Lung (tissue), 12 donors: ENCODE data around the gene CSTPP1. TPM values are rescaled to one million over a fixed set of nuclear protein-coding genes. Genes with fewer than 3 reads are reported as not detected.
"Not testable (repeated sequence)": the region's sequence is repeated elsewhere in the genome, so short reads cannot be mapped to it uniquely, and the experiment has no call there.

Experiments used
- ATAC-seq: fragments of 200-7000 bp; cut with Tn5 transposase; one replicate; pipeline ENCODE4 v1.9.1; 2020; ENCODE audit warnings: moderate number of reproducible peaks; ENCODE audit not compliant: insufficient read depth, low FRiP score
- DNase-seq, 3 donors: peaks; one replicate each; pipeline ENCODE4 v3.0.0-alpha.2; 2013 to 2017
- H3K27ac ChIP-seq, 2 donors: one replicate each; pipeline ENCODE4 v1.5.1; 2013; ENCODE audit warnings: mild to moderate bottlenecking in 2 of 2, moderate library complexity in 2 of 2, control low read depth in 1 of 2, inconsistent platforms in 1 of 2, low read depth in 1 of 2, low read length in 1 of 2
- H3K27me3 ChIP-seq, 3 donors: one replicate each; pipeline ENCODE4 v1.5.1; 2013; ENCODE audit warnings: low read length in 2 of 3; ENCODE audit not compliant: control insufficient read depth in 3 of 3, insufficient read depth in 3 of 3
- H3K36me3 ChIP-seq, 4 donors: one replicate each; pipeline ENCODE4 v1.5.1; 2013; ENCODE audit warnings: low read length in 4 of 4, mild to moderate bottlenecking in 1 of 4, moderate library complexity in 1 of 4; ENCODE audit not compliant: control insufficient read depth in 4 of 4, insufficient read depth in 4 of 4
- H3K4me1 ChIP-seq, 5 donors: one replicate each; pipeline ENCODE4 v1.5.1; 2013; ENCODE audit warnings: low read length in 5 of 5, mild to moderate bottlenecking in 2 of 5, moderate library complexity in 1 of 5; ENCODE audit not compliant: control insufficient read depth in 5 of 5, insufficient read depth in 5 of 5
- H3K4me3 ChIP-seq: one replicate; pipeline ENCODE4 v1.5.1; 2013; ENCODE audit warnings: mild to moderate bottlenecking, control low read depth, moderate library complexity
- H3K9ac ChIP-seq, 2 donors: one replicate each; pipeline ENCODE4 v1.5.1; 2013; ENCODE audit warnings: low read length in 2 of 2, control low read depth in 1 of 2; ENCODE audit not compliant: insufficient read depth in 1 of 2
- H3K9me3 ChIP-seq, 4 donors: one replicate each; pipeline ENCODE4 v1.5.1; 2013; ENCODE audit warnings: low read length in 3 of 4, mild to moderate bottlenecking in 1 of 4, moderate library complexity in 1 of 4; ENCODE audit not compliant: control insufficient read depth in 4 of 4, insufficient read depth in 3 of 4
- CTCF ChIP-seq: IDR thresholded peaks from 2 replicates; pipeline ENCODE4 v1.5.1; 2012; ENCODE audit warnings: mild to moderate bottlenecking; ENCODE audit errors: control extremely low read depth, extremely low read depth
- WGBS, 2 donors: extraction: QIAGEN DNeasy Blood & Tissue Kit; methylation state at CpG; one replicate each; pipeline ENCODE4 v1.1.7; 2013; 5-methylcytosine and 5-hydroxymethylcytosine counted together
- polyA plus RNA-seq, 2 donors: library from polyadenylated mRNA; stranded (reverse); fragments of 200-250 nt; gene quantifications; one replicate each; pipeline ENCODE4 v1.2.1, GENCODE V29; 2013
- total RNA-seq, 2 donors: library from RNA; depleted of rRNA in 1 of 2; stranded (reverse); fragments of >200 nt in 1 of 2; gene quantifications; one replicate each; pipeline ENCODE4 v1.2.1, GENCODE V29; 2014 to 2021
- donor health status: control.
- donor health status: control.
- donor health status: Bipolar disorder and iron deficiency.
- donor health status: healthy.
- donor health status: DM: yes; HTN: yes; CAD: no.

The CSTPP1 gene
- total and polyA plus RNA-seq, 4 donors, result 26.0 to 45.8 (median 34.4) TPM

- peak in 2 of 3 donors; percentile 60 to 72 for DNase-seq
These were observed 251.7 kb downstream of the CSTPP1 start for GRCh38 chr11:47188259-47188658.

GRCh38 chr11:47189100-47189834, 252.7 kb downstream of the CSTPP1 start:
- Histone ChIP-seq H3K27me3 (no peaks in the 10 kb centered on the region), H3K9ac (no peak overlapping the region), H3K4me1 (peaks cover 4 to 29% (median 5%) of the 10 kb centered on the region in 5 donors), H3K4me3 (no peak overlapping the region), H3K9me3 (no peaks in the 10 kb centered on the region), H3K36me3 (no peaks in the 10 kb centered on the region), H3K27ac (peak overlapping the region; percentile 59 to 60)
- 60 to 75% methylated on average over 11 of the region's 11 CpGs for WGBS, 2 donors
- DNase-seq, result peak; percentile 32 to 66 (median 47)
- ATAC-seq, result peak; percentile 16
- TF ChIP-seq CTCF, result no peak

More at GRCh38 chr11:47188259-47188658, 251.7 kb downstream of the CSTPP1 start:
- Histone ChIP-seq H3K9me3 (no peaks in the 10 kb centered on the region), H3K27me3 (no peaks in the 10 kb centered on the region), H3K9ac (no peak overlapping the region), H3K36me3 (no peaks in the 10 kb centered on the region), H3K27ac (peak overlapping the region in 1 of 2 donors; percentile 98), H3K4me3 (no peak overlapping the region), H3K4me1 (peaks cover 4 to 29% (median 5%) of the 10 kb centered on the region in 5 donors)
- WGBS, 2 donors, result 91 to 100% methylated on average over 1 of the region's 1 CpG
- TF ChIP-seq CTCF, result no peak
- no peak for ATAC-seq

GRCh38 chr11:47191137-47191536, 254.6 kb downstream of the CSTPP1 start:
- not testable (repeated sequence) for DNase-seq, H3K27me3 ChIP-seq, H3K9ac ChIP-seq, H3K36me3 ChIP-seq, H3K4me3 ChIP-seq, H3K27ac ChIP-seq, H3K9me3 ChIP-seq, ATAC-seq
- WGBS, 2 donors, result 88 to 89% methylated on average over 10 of the region's 10 CpGs
- H3K4me1 ChIP-seq, result peaks cover 3 to 19% (median 5%) of the 10 kb centered on the region in 5 donors

- H3K4me1 ChIP-seq, result peaks cover 2 to 12% (median 3%) of the 10 kb centered on the region in 5 donors
- TF ChIP-seq CTCF, result no peak
- no peaks in the 10 kb centered on the region for H3K36me3 ChIP-seq
- H3K9me3 ChIP-seq, result no peaks in the 10 kb centered on the region
- WGBS, 2 donors, result 79 to 91% methylated on average over 4 of the region's 4 CpGs
- H3K27ac ChIP-seq, result no peak overlapping the region
- DNase-seq (no peak), ATAC-seq (no peak)
- no peak overlapping the region for H3K4me3 ChIP-seq
- H3K27me3 ChIP-seq, result no peaks in the 10 kb centered on the region
- H3K9ac ChIP-seq, result no peak overlapping the region
These were observed 255.6 kb downstream of the CSTPP1 start for GRCh38 chr11:47192111-47192510.

- not testable (repeated sequence) for H3K27ac ChIP-seq, H3K4me1 ChIP-seq, H3K9ac ChIP-seq, H3K9me3 ChIP-seq, H3K4me3 ChIP-seq, ATAC-seq, H3K27me3 ChIP-seq, DNase-seq, H3K36me3 ChIP-seq
- 92 to 98% methylated on average over 9 of the region's 9 CpGs for WGBS, 2 donors
These were observed 261.6 kb downstream of the CSTPP1 start for GRCh38 chr11:47198161-47198560.
